Left ventricle myocardium inferior (tissue), 1 donor: ENCODE data around the gene MTHFR. TPM values are rescaled to one million over a fixed set of nuclear protein-coding genes. Genes with fewer than 3 reads are reported as not detected.

Experiments used
- DNase-seq: peaks from one replicate; pipeline ENCODE4 v3.0.0-alpha.2; 2020
- H3K27ac ChIP-seq: fragments of 200-600 bp; replicated peaks from 2 replicates; pipeline ENCODE4 v1.8.0; 2021
- H3K27me3 ChIP-seq: fragments of 200-600 bp; 2 replicates; pipeline ENCODE4 v1.8.0; 2021; ENCODE audit warnings: low read depth
- H3K36me3 ChIP-seq: fragments of 200-600 bp; 2 replicates; pipeline ENCODE4 v1.8.0; 2021
- H3K4me1 ChIP-seq: fragments of 200-600 bp; 2 replicates; pipeline ENCODE4 v1.8.0; 2021
- H3K4me3 ChIP-seq: fragments of 200-600 bp; 2 replicates; pipeline ENCODE4 v1.8.0; 2021; ENCODE audit warnings: mild to moderate bottlenecking, moderate library complexity
- H3K9me3 ChIP-seq: fragments of 200-600 bp; replicated peaks from 2 replicates; pipeline ENCODE4 v1.8.0; 2021
- CTCF ChIP-seq: fragments of 200-600 bp; IDR thresholded peaks from 2 replicates; pipeline ENCODE4 v1.8.0; 2021; ENCODE audit warnings: antibody characterized with exemption, mild to moderate bottlenecking, borderline replicate concordance
- intact Hi-C: fragments of 100-400 bp; cut with micrococcal nuclease; formaldehyde crosslinking; loops from one replicate; pipeline ENCODE4 v1.11.0; 2022
- long read RNA-seq: library from polyadenylated mRNA; unstranded; transcript quantifications from one replicate; pipeline ENCODE4 v2.0.0, GENCODE V29; 2021
- total RNA-seq: library from RNA; stranded (reverse); fragmentation: NEBNext Ultra II Directional; extraction: Animal tissue kit (Norgen Biotek cat#: 25700); gene quantifications from one replicate; pipeline ENCODE4 v1.2.1, GENCODE V29; 2021
- donor health status: DM: no; HTN: yes; CAD: no; lungs with severe emphysema.

The MTHFR gene
- total RNA-seq: 40.1 TPM
- long read RNA-seq, full-length matches to known transcripts: 18 of 62 reads
- long read RNA-seq, partial matches to known transcripts: 4 of 62 reads
- long read RNA-seq, other reads (novel, unspliced or antisense): 40 of 62 reads

- Histone ChIP-seq H3K27me3 (no peaks in the 10 kb centered on the region), H3K4me1 (peaks cover 81% of the 10 kb centered on the region), H3K9me3 (no peaks in the 10 kb centered on the region), H3K27ac (peak within 1 kb of the TSS; percentile 98), H3K4me3 (peak within 1 kb of the TSS; percentile 80), H3K36me3 (peaks cover 28% of the 10 kb centered on the region)
- intact Hi-C loops: no loop called here
- peak; percentile 100 for DNase-seq
- TF ChIP-seq CTCF: no peak
Observed at GRCh38 chr1:11805422-11806306, at the start of gene MTHFR, which contains the start of gene CLCN6. Gene MTHFR, minus strand, starts transcription at chr1:11805964. Its CDS starts 2,848 bp downstream, at chr1:11803116. Gene CLCN6, plus strand, starts transcription at chr1:11806191. Its CDS starts 72 bp downstream, at chr1:11806263.

- H3K4me3 ChIP-seq: no peak overlapping the region
- H3K9me3 ChIP-seq: no peaks in the 10 kb centered on the region
- H3K27ac ChIP-seq: no peak overlapping the region
- no peaks in the 10 kb centered on the region for H3K36me3 ChIP-seq
- H3K27me3 ChIP-seq: peaks cover 59% of the 10 kb centered on the region
- TF ChIP-seq CTCF: no peak
- DNase-seq: no peak
- H3K4me1 ChIP-seq: peaks cover 6% of the 10 kb centered on the region
- intact Hi-C loops: no loop called here
Observed at GRCh38 chr1:11855430-11855829, 49.7 kb upstream of the MTHFR start.

GRCh38 chr1:11854519-11854918, 48.8 kb upstream of the MTHFR start:
- intact Hi-C loops: no loop called here
- Histone ChIP-seq H3K36me3 (no peaks in the 10 kb centered on the region), H3K27ac (no peak overlapping the region), H3K27me3 (peaks cover 51% of the 10 kb centered on the region), H3K9me3 (no peaks in the 10 kb centered on the region), H3K4me3 (no peak overlapping the region), H3K4me1 (peaks cover 6% of the 10 kb centered on the region)
- no peak for TF ChIP-seq CTCF
- DNase-seq: no peak

GRCh38 chr1:11851180-11851579, 45.4 kb upstream of the MTHFR start:
- peaks cover 23% of the 10 kb centered on the region for H3K27me3 ChIP-seq
- H3K4me3 ChIP-seq: no peak overlapping the region
- no peaks in the 10 kb centered on the region for H3K9me3 ChIP-seq
- no peak for TF ChIP-seq CTCF
- intact Hi-C loops: no loop called here
- H3K36me3 ChIP-seq: no peaks in the 10 kb centered on the region
- no peak for DNase-seq
- no peak overlapping the region for H3K27ac ChIP-seq
- peaks cover 7% of the 10 kb centered on the region for H3K4me1 ChIP-seq

GRCh38 chr1:11850156-11850555, 44.4 kb upstream of the MTHFR start:
- no peaks in the 10 kb centered on the region for H3K9me3 ChIP-seq
- intact Hi-C loops: no loop called here
- no peak for DNase-seq
- H3K36me3 ChIP-seq: no peaks in the 10 kb centered on the region
- H3K4me1 ChIP-seq: peaks cover 7% of the 10 kb centered on the region
- no peak for TF ChIP-seq CTCF
- H3K27ac ChIP-seq: no peak overlapping the region
- no peak overlapping the region for H3K4me3 ChIP-seq
- peaks cover 13% of the 10 kb centered on the region for H3K27me3 ChIP-seq
